Chondrocyte (in vitro differentiated cells): ENCODE measurements around the gene MEOX1. TPM values are rescaled to one million over a fixed set of nuclear protein-coding genes. Genes with fewer than 3 reads are reported as not detected.
"Not testable (repeated sequence)": the region's sequence is repeated elsewhere in the genome, so short reads cannot be mapped to it uniquely, and the experiment has no call there.

Experiments used
- DNase-seq: peaks from one replicate; pipeline ENCODE4 v3.0.0; 2021; ENCODE audit warnings: mixed read lengths, low spot score
- H3K27ac Mint-ChIP-seq: one replicate; pipeline ENCODE4 v1.8.0; 2021; ENCODE audit warnings: mild to moderate bottlenecking, moderate library complexity, mixed read lengths; ENCODE audit not compliant: unreplicated experiment
- H3K27me3 Mint-ChIP-seq: 2 replicates; pipeline ENCODE4 v1.8.0; 2021; ENCODE audit warnings: low read depth, mixed read lengths
- H3K36me3 Mint-ChIP-seq: 2 replicates; pipeline ENCODE4 v1.8.0; 2021; ENCODE audit warnings: low read depth, mixed read lengths
- H3K4me1 Mint-ChIP-seq: 2 replicates; pipeline ENCODE4 v1.8.0; 2021; ENCODE audit warnings: low read depth, mild to moderate bottlenecking, mixed read lengths
- H3K4me3 Mint-ChIP-seq: one replicate; pipeline ENCODE4 v1.8.0; 2021; ENCODE audit warnings: mild to moderate bottlenecking, moderate library complexity, mixed read lengths; ENCODE audit not compliant: unreplicated experiment
- H3K9me3 Mint-ChIP-seq: 2 replicates; pipeline ENCODE4 v1.8.0; 2021; ENCODE audit warnings: low read depth, mixed read lengths
- CTCF ChIP-seq: fragments of 200-600 bp; sonication (generic); IDR thresholded peaks from 2 replicates; pipeline ENCODE4 v1.5.0; 2021; ENCODE audit warnings: antibody characterized with exemption, mild to moderate bottlenecking, moderate library complexity
- total RNA-seq: library from RNA; stranded (reverse); gene quantifications from 3 replicates; pipeline ENCODE4 v1.2.1, GENCODE V29; 2021

Gene MEOX1
- total RNA-seq, 1 donor from 2014 or later: 0.07 TPM

- Mint-ChIP-seq H3K4me3 (no peak overlapping the region), H3K27ac (no peak overlapping the region)
Measured at GRCh38 chr17:43690624-43691316, 29.0 kb upstream of the MEOX1 start.

GRCh38 chr17:43689814-43690213, 28.1 kb upstream of the MEOX1 start:
- peaks cover 4% of the 10 kb centered on the region for H3K27me3 Mint-ChIP-seq
- no peak overlapping the region for H3K27ac Mint-ChIP-seq
- TF ChIP-seq CTCF: no peak
- peaks cover 14% of the 10 kb centered on the region for H3K4me1 Mint-ChIP-seq
- H3K9me3 Mint-ChIP-seq: no peaks in the 10 kb centered on the region
- H3K4me3 Mint-ChIP-seq: no peak overlapping the region
- H3K36me3 Mint-ChIP-seq: no peaks in the 10 kb centered on the region
- DNase-seq: no peak

More at GRCh38 chr17:43690624-43691316, 29.0 kb upstream of the MEOX1 start:
- DNase-seq: no peak
- Mint-ChIP-seq H3K9me3 (no peaks in the 10 kb centered on the region), H3K4me1 (peaks cover 18% of the 10 kb centered on the region), H3K27me3 (peaks cover 4% of the 10 kb centered on the region), H3K36me3 (no peaks in the 10 kb centered on the region)
- TF ChIP-seq CTCF: no peak

- peaks cover 4% of the 10 kb centered on the region for H3K27me3 Mint-ChIP-seq
- no peaks in the 10 kb centered on the region for H3K36me3 Mint-ChIP-seq
- no peak for DNase-seq
- no peak overlapping the region for H3K4me3 Mint-ChIP-seq
- no peak for TF ChIP-seq CTCF
- peaks cover 9% of the 10 kb centered on the region for H3K4me1 Mint-ChIP-seq
- H3K27ac Mint-ChIP-seq: no peak overlapping the region
- H3K9me3 Mint-ChIP-seq: no peaks in the 10 kb centered on the region
Measured at GRCh38 chr17:43689131-43689530, 27.4 kb upstream of the MEOX1 start.

- not testable (repeated sequence) for DNase-seq, H3K4me1 Mint-ChIP-seq, H3K27me3 Mint-ChIP-seq, H3K27ac Mint-ChIP-seq, H3K4me3 Mint-ChIP-seq, H3K9me3 Mint-ChIP-seq, H3K36me3 Mint-ChIP-seq
Measured at GRCh38 chr17:43686957-43687356, 25.2 kb upstream of the MEOX1 start.

- TF ChIP-seq CTCF: no peak
- Mint-ChIP-seq H3K36me3 (no peaks in the 10 kb centered on the region), H3K9me3 (no peaks in the 10 kb centered on the region), H3K27ac (no peak overlapping the region), H3K4me3 (no peak overlapping the region), H3K4me1 (peaks cover 4% of the 10 kb centered on the region), H3K27me3 (peaks cover 4% of the 10 kb centered on the region)
- DNase-seq: no peak
Measured at GRCh38 chr17:43683928-43684653, 22.4 kb upstream of the MEOX1 start.
